HCT116 (cell line): ENCODE data around the gene GID4. TPM values are rescaled to one million over a fixed set of nuclear protein-coding genes. Genes with fewer than 3 reads are reported as not detected.

Source experiments
- ATAC-seq: fragments of 200-7000 bp; cut with Tn5 transposase; 2 replicates; pipeline ENCODE4 v1.9.1; 2020; ENCODE audit warnings: mild to moderate bottlenecking, moderate library complexity
- BruUV-seq: library from RNA; stranded (reverse); fragments of 400-500 nt; replicated peaks from 2 replicates; lab custom pipeline; 2021; lab: Mats Ljungman, UMichigan
- CTCF ChIA-PET: fragments of 300-600 bp; sonication (Branson Sonifier 250); formaldehyde crosslinking; loops from one replicate; lab custom pipeline; 2021; ENCODE audit warnings: antibody characterized with exemption; lab: Charles Lee
- POLR2A ChIA-PET: fragments of 300-600, 350-600 bp; sonication (Branson Sonifier 250); formaldehyde crosslinking; loops from one replicate; lab custom pipeline; 2021; ENCODE audit warnings: antibody characterized with exemption; lab: Charles Lee
- RAD21 ChIA-PET, 2 experiments: fragments of 300-600 bp; sonication (Branson Sonifier 250); formaldehyde crosslinking; loops; one replicate each; lab custom pipeline; 2023; ENCODE audit warnings: low total read pairs in 2 of 2; ENCODE audit not compliant: uncharacterized antibody in 2 of 2, unreplicated experiment in 2 of 2, low non-redundant PET in 1 of 2; lab: Charles Lee
- DNase-seq: peaks from one replicate; pipeline ENCODE4 v3.0.0-alpha.2; 2010; ENCODE audit warnings: low read depth, low spot score
- H2AFZ ChIP-seq: fragments of 200-600 bp; shearing (Covaris generic), sonication (generic); 2 replicates; pipeline ENCODE4 v1.6.1; 2017; ENCODE audit warnings: low read depth, mixed run types, mixed read lengths, antibody characterized with exemption, low read length; ENCODE audit not compliant: poor library complexity, severe bottlenecking
- H3K27ac ChIP-seq: 2 replicates; pipeline ENCODE4 v1.5.1; 2012; ENCODE audit warnings: low read depth, low read length
- H3K27me3 ChIP-seq: fragments of 200-600 bp; sonication (generic); 2 replicates; pipeline ENCODE4 v1.6.1; 2016; ENCODE audit warnings: mixed run types, low read length, mixed read lengths; ENCODE audit not compliant: insufficient read depth
- H3K36me3 ChIP-seq, 2 experiments: fragments of 200-500 bp in 1 of 2; fragments of 200-600 bp in 1 of 2; sonication (Bioruptor generic) in 1 of 2; sonication (generic) in 1 of 2; 2 replicates each; pipeline versions ENCODE4 v1.5.1 to v1.6.1; 2014 to 2016; ENCODE audit warnings: low read length in 2 of 2, inconsistent platforms in 1 of 2, mixed read lengths in 1 of 2, mixed run types in 1 of 2; ENCODE audit not compliant: insufficient read depth in 2 of 2, control insufficient read depth in 1 of 2
- H3K4me1 ChIP-seq, 2 experiments: fragments of 200-600 bp in 1 of 2; sonication (generic) in 1 of 2; 2 replicates each; pipeline versions ENCODE4 v1.5.1 to v1.6.1; 2012 to 2017; ENCODE audit warnings: low read length in 2 of 2, inconsistent platforms in 1 of 2, mild to moderate bottlenecking in 1 of 2, mixed read lengths in 1 of 2, mixed run types in 1 of 2, moderate library complexity in 1 of 2; ENCODE audit not compliant: insufficient read depth in 2 of 2, control insufficient read depth in 1 of 2
- H3K4me2 ChIP-seq: fragments of 200-600 bp; sonication (generic); 2 replicates; pipeline ENCODE4 v1.6.1; 2017; ENCODE audit warnings: mixed run types, low read length, mixed read lengths
- H3K4me3 ChIP-seq, 2 experiments: fragments of 200-600 bp in 1 of 2; sonication (generic) in 1 of 2; replicated peaks in 1 of 2; 2 replicates each; pipeline ENCODE4 v1.5.1; 2011 to 2016; ENCODE audit warnings: low read length in 2 of 2, control low read depth in 1 of 2, low read depth in 1 of 2, mild to moderate bottlenecking in 1 of 2, mixed read lengths in 1 of 2, mixed run types in 1 of 2
- H3K79me2 ChIP-seq: fragments of 200-600 bp; sonication (generic); 2 replicates; pipeline ENCODE4 v1.6.1; 2017; ENCODE audit warnings: mild to moderate bottlenecking, mixed run types, low read length, moderate library complexity, mixed read lengths; ENCODE audit not compliant: insufficient read depth
- H3K9ac ChIP-seq: fragments of 200-600 bp; sonication (generic); 2 replicates; pipeline ENCODE4 v1.6.1; 2016; ENCODE audit warnings: low read length, mixed read lengths
- H3K9me2 ChIP-seq: fragments of 200-600 bp; sonication (generic), shearing (Covaris generic); 2 replicates; pipeline ENCODE4 v1.6.1; 2017; ENCODE audit warnings: mixed run types, mild to moderate bottlenecking, moderate library complexity; ENCODE audit not compliant: insufficient read depth
- H3K9me3 ChIP-seq, 2 experiments: fragments of 200-500 bp in 1 of 2; fragments of 200-600 bp in 1 of 2; sonication (Bioruptor generic) in 1 of 2; sonication (generic) in 1 of 2; 2 replicates each; pipeline ENCODE4 v1.6.1; 2014 to 2017; ENCODE audit warnings: low read length in 2 of 2, mixed read lengths in 2 of 2, inconsistent platforms in 1 of 2, low read depth in 1 of 2, mild to moderate bottlenecking in 1 of 2, mixed run types in 1 of 2, moderate library complexity in 1 of 2; ENCODE audit not compliant: control insufficient read depth in 1 of 2, insufficient read depth in 1 of 2
- H4K20me1 ChIP-seq: fragments of 200-600 bp; sonication (generic), shearing (Covaris generic); 2 replicates; pipeline ENCODE4 v1.6.1; 2017; ENCODE audit warnings: mixed run types, mild to moderate bottlenecking, moderate library complexity; ENCODE audit not compliant: insufficient read depth
- CBX3 ChIP-seq: IDR thresholded peaks from 2 replicates; pipeline ENCODE4 v1.6.1; 2012; ENCODE audit warnings: low read depth
- ELF1 ChIP-seq: IDR thresholded peaks from 2 replicates; pipeline ENCODE4 v1.6.1; 2012; ENCODE audit warnings: low read depth, borderline replicate concordance
- POLR2AphosphoS5 ChIP-seq: IDR thresholded peaks from 2 replicates; pipeline ENCODE4 v1.6.1; 2011; ENCODE audit warnings: mild to moderate bottlenecking, low read depth, low read length, moderate library complexity
- RAD21 ChIP-seq: IDR thresholded peaks from 2 replicates; pipeline ENCODE4 v1.6.1; 2012; ENCODE audit warnings: low read depth, mild to moderate bottlenecking
- SRF ChIP-seq: IDR thresholded peaks from 2 replicates; pipeline ENCODE4 v1.6.1; 2012; ENCODE audit warnings: low read depth
- YY1 ChIP-seq: IDR thresholded peaks from 2 replicates; pipeline ENCODE4 v1.6.1; 2011; ENCODE audit warnings: low read length, low read depth, moderate library complexity, mild to moderate bottlenecking; ENCODE audit not compliant: insufficient replicate concordance; ENCODE audit errors: extremely low read depth
- ZFX ChIP-seq: fragments of 450-650 bp; IDR thresholded peaks from 2 replicates; pipeline ENCODE4 v1.6.1; 2017
- ZNF274 ChIP-seq: fragments of 200-500 bp; sonication (Bioruptor generic); IDR thresholded peaks from 2 replicates; pipeline ENCODE4 v1.6.1; 2014; ENCODE audit warnings: mild to moderate bottlenecking, low read depth, low read length, inconsistent platforms
- intact Hi-C: fragments of 100-400 bp; cut with micrococcal nuclease; formaldehyde crosslinking; loops from 2 replicates; pipeline ENCODE4 v1.10.0; 2022
- total RNA-seq: library from RNA; stranded (reverse); gene quantifications from one replicate; pipeline ENCODE4 v1.2.1, GENCODE V29; 2021; ENCODE audit not compliant: unreplicated experiment
- TF ChIP-seq, protein P1 (sequence below), 3 experiments: fragments of 200-600 bp in 1 of 3; sonication (generic) in 1 of 3; IDR thresholded peaks in 2 of 3; conservative IDR thresholded peaks in 1 of 3; 2 replicates each; pipeline ENCODE4 v1.5.1; 2012 to 2017; ENCODE audit warnings: low read depth in 2 of 3, low read length in 2 of 3, antibody characterized with exemption in 1 of 3, borderline replicate concordance in 1 of 3, control low read depth in 1 of 3, mild to moderate bottlenecking in 1 of 3, mixed read lengths in 1 of 3, mixed run types in 1 of 3, moderate library complexity in 1 of 3; ENCODE audit not compliant: insufficient read depth in 1 of 3
- TF ChIP-seq, protein P2 (sequence below): IDR thresholded peaks from 2 replicates; pipeline ENCODE4 v1.6.1; 2012

Gene GID4
- total RNA-seq, 1 experiment from 2014 or later: 10.8 TPM

DNA sequence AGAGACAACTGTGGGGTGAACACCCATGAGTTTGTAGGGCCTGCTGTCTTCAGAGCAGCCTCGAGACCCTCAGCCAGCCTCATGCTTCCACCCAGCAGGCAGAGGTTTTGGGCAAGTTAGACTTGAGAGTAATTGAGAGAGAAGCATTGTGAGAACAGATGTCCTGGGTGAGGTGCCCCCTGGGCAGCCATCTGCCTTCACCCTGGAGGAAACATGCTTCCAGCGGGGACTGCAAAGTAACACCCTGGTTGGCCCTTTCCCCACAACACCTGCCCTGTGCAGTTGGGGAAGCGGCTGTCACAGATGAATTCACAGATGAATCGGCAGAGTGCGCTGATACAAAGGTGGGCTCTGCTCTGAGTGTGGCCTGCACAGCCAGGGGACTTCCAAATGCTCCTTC, 23.6 kb upstream of the GID4 start:
- Histone ChIP-seq H3K9me3 (no peaks in the 10 kb centered on the region), H3K4me2 (no peak overlapping the region), H3K4me3 (no peak overlapping the region), H3K27me3 (no peaks in the 10 kb centered on the region), H3K79me2 (no peaks in the 10 kb centered on the region), H3K4me1 (no peaks in the 10 kb centered on the region), H4K20me1 (no peaks in the 10 kb centered on the region), H3K27ac (no peak overlapping the region), H3K9me2 (no peaks in the 10 kb centered on the region), H2AFZ (no peak overlapping the region), H3K9ac (no peak overlapping the region), H3K36me3 (peaks cover 0 to 3% of the 10 kb centered on the region in 2 experiments; a peak in 1 of 4 replicates)
- TF ChIP-seq POLR2AphosphoS5 (no peak), RAD21 (no peak), ZNF274 (no peak), ZFX (no peak), CBX3 (no peak)
- TF ChIP-seq, protein P1, sequence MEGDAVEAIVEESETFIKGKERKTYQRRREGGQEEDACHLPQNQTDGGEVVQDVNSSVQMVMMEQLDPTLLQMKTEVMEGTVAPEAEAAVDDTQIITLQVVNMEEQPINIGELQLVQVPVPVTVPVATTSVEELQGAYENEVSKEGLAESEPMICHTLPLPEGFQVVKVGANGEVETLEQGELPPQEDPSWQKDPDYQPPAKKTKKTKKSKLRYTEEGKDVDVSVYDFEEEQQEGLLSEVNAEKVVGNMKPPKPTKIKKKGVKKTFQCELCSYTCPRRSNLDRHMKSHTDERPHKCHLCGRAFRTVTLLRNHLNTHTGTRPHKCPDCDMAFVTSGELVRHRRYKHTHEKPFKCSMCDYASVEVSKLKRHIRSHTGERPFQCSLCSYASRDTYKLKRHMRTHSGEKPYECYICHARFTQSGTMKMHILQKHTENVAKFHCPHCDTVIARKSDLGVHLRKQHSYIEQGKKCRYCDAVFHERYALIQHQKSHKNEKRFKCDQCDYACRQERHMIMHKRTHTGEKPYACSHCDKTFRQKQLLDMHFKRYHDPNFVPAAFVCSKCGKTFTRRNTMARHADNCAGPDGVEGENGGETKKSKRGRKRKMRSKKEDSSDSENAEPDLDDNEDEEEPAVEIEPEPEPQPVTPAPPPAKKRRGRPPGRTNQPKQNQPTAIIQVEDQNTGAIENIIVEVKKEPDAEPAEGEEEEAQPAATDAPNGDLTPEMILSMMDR (IDR thresholded peaks at IDR 0.05 in 2 of 3, conservative IDR thresholded peaks at IDR 0.05 in 1 of 3; ENCODE audit: borderline replicate concordance in 1 of 3, insufficient read depth in 1 of 3, low read depth in 2 of 3, low read length in 2 of 3): no peak
- TF ChIP-seq, protein P2, sequence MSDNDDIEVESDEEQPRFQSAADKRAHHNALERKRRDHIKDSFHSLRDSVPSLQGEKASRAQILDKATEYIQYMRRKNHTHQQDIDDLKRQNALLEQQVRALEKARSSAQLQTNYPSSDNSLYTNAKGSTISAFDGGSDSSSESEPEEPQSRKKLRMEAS: no peak
- RAD21 ChIA-PET: no interaction called here
- DNase-seq: no peak
- ATAC-seq: no peak
- CTCF ChIA-PET: no interaction called here
- no TSS peak for BruUV-seq
- POLR2A ChIA-PET: no interaction called here
- intact Hi-C loops: no loop called here

- Histone ChIP-seq H3K9me2 (no peaks in the 10 kb centered on the region), H3K9me3 (no peaks in the 10 kb centered on the region), H3K27me3 (no peaks in the 10 kb centered on the region), H3K36me3 (peaks cover 0 to 3% of the 10 kb centered on the region in 2 experiments; a peak in 1 of 4 replicates), H3K4me2 (no peak overlapping the region), H3K4me1 (no peaks in the 10 kb centered on the region), H2AFZ (no peak overlapping the region), H3K4me3 (no peak overlapping the region), H3K9ac (no peak overlapping the region), H4K20me1 (no peaks in the 10 kb centered on the region), H3K79me2 (no peaks in the 10 kb centered on the region), H3K27ac (no peak overlapping the region)
- no peak for ATAC-seq
- TF ChIP-seq ZFX (no peak), YY1 (no peak), SRF (no peak), ZNF274 (no peak), ELF1 (no peak)
- TF ChIP-seq, protein P1 (IDR thresholded peaks at IDR 0.05 in 2 of 3, conservative IDR thresholded peaks at IDR 0.05 in 1 of 3; ENCODE audit: borderline replicate concordance in 1 of 3, insufficient read depth in 1 of 3, low read depth in 2 of 3, low read length in 2 of 3): no peak
- no TSS peak for BruUV-seq
- POLR2A ChIA-PET: no interaction called here
- intact Hi-C loops: no loop called here
- CTCF ChIA-PET: no interaction called here
- RAD21 ChIA-PET: no interaction called here
- DNase-seq: no peak
Observed at GRCh38 chr17:18016426-18016825, 22.8 kb upstream of the GID4 start.
